Upper lobe of left lung (tissue), 4 donors: Measurements from ENCODE around the gene MAP4K2.

ENCODE experiments used
- POLR2A ChIP-seq, 4 donors: fragments of 450-650 bp; IDR thresholded peaks; one replicate each; pipeline ENCODE4 v1.5.1; 2016 to 2017; ENCODE audit warnings: antibody characterized with exemption in 4 of 4, mild to moderate bottlenecking in 2 of 4
- POLR2AphosphoS5 ChIP-seq, 2 donors: sonication (generic); formaldehyde crosslinking; IDR thresholded peaks; one replicate each; pipeline ENCODE4 v1.5.1; 2017; ENCODE audit warnings: antibody characterized with exemption in 2 of 2
- TF ChIP-seq, protein P1 (sequence below), 6 experiments: fragments of 450-650 bp in 4 of 6; fragments of 200-600 bp in 2 of 6; sonication (generic) in 2 of 6; IDR thresholded peaks; one replicate each; pipeline ENCODE4 v1.5.1; 2016 to 2019; ENCODE audit warnings: antibody characterized with exemption in 6 of 6

DNA sequence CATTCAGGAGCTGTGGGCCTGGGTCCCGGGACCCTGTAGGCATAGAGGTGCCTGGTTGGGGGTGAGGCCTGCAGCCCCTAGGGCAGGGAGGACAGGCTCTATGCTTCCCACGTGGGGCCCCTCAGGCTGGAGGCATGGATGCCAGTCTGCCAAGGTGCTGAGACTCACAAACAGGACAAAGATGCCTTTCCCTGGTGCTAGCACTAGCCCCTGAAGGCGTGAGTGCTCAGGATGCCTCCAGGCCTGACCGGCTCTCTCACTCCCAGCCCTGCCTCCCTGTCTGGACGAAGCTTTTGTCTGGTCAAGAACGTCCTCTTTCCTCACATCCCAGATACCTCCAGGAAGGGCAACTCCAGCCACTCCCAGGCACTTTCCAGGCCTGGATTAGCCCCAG lies 39.3 kb upstream of the MAP4K2 start:
- TF ChIP-seq, protein P1, sequence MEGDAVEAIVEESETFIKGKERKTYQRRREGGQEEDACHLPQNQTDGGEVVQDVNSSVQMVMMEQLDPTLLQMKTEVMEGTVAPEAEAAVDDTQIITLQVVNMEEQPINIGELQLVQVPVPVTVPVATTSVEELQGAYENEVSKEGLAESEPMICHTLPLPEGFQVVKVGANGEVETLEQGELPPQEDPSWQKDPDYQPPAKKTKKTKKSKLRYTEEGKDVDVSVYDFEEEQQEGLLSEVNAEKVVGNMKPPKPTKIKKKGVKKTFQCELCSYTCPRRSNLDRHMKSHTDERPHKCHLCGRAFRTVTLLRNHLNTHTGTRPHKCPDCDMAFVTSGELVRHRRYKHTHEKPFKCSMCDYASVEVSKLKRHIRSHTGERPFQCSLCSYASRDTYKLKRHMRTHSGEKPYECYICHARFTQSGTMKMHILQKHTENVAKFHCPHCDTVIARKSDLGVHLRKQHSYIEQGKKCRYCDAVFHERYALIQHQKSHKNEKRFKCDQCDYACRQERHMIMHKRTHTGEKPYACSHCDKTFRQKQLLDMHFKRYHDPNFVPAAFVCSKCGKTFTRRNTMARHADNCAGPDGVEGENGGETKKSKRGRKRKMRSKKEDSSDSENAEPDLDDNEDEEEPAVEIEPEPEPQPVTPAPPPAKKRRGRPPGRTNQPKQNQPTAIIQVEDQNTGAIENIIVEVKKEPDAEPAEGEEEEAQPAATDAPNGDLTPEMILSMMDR (IDR thresholded peaks at IDR 0.05), result no peak
- TF ChIP-seq POLR2AphosphoS5 (IDR thresholded peaks at IDR 0.05) (no peak), POLR2A (IDR thresholded peaks at IDR 0.05) (no peak)
